ENCODE measurements around the gene OSCAR. TPM values are rescaled to one million over a fixed set of nuclear protein-coding genes. Genes with fewer than 3 reads are reported as not detected.
A peak's percentile ranks its signal among the peaks of the same experiment; 100 is the strongest.

The OSCAR gene
- total and polyA plus RNA-seq, 10 of the 15 experiments (the other 5 are each of a cell fraction or from before 2014, with no cell fraction given) = 0.08 to 0.27 (median 0.10) TPM; not detected in 7

DNA sequence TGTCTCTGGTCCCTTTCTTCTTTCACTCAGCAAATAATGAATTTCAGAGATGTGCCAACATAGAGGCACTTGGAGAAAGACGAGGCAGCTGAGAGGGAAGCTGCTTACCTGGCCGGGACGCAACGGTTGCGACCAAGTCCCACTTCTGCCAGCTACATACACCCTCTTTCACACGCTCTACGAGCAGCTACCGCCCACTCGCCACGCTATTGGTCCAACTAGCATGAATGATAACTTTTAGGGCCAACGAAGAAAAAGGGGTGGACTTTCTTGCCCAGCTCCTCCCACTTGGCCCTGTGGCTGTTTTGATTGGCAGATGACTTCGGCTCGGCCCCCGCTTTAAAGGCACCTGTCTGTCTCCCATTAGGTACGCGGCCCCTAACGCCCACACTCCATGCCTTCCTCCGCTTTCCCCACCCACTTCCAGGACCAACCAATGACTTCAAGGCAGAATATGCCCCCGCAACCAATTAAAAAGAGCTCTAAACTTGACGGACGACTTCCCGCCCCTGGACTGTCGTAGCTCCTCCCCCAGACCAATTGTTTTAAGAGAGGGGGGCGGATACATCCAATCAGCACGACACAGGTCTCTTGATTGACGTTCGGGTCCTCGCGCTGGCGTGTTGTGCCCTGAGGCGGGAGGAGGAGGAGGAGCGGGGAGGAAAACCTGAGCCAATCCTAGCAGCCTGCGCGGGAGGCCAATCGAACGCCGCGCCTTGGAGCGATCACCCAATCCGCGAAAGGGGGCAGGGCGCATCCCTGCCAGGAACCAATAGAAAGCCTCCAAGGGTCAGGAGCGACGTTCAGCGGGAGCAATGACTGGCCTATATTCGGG is 36.5 kb upstream of the OSCAR start (continued):
- TF ChIP-seq, protein P1, sequence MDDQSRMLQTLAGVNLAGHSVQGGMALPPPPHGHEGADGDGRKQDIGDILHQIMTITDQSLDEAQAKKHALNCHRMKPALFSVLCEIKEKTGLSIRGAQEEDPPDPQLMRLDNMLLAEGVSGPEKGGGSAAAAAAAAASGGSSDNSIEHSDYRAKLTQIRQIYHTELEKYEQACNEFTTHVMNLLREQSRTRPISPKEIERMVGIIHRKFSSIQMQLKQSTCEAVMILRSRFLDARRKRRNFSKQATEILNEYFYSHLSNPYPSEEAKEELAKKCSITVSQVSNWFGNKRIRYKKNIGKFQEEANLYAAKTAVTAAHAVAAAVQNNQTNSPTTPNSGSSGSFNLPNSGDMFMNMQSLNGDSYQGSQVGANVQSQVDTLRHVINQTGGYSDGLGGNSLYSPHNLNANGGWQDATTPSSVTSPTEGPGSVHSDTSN (IDR thresholded peaks at IDR 0.05; ENCODE audit: insufficient replicate concordance, low read depth, low read length) = peak; percentile 95
- TF ChIP-seq NR2C1 (IDR thresholded peaks at IDR 0.05) (no peak), SMARCA5 (IDR thresholded peaks at IDR 0.05) (no peak), POLR2A (IDR thresholded peaks at IDR 0.05; ENCODE audit: low read depth, low read length) (peak; percentile 91), HDAC6 (IDR thresholded peaks at IDR 0.05; ENCODE audit: unreplicated experiment) (no peak), HDGF (IDR thresholded peaks at IDR 0.05) (peak; percentile 97), EED (IDR thresholded peaks at IDR 0.05; ENCODE audit: low read depth) (0 out of 2 replicates have a peak, but pooled peaks have one; percentile 25), RAD51 (IDR thresholded peaks at IDR 0.05) (no peak), JUNB (IDR thresholded peaks at IDR 0.05) (no peak), JUND (IDR thresholded peaks at IDR 0.05; ENCODE audit: low read depth, low read length) (no peak), KDM1A (IDR thresholded peaks at IDR 0.05; ENCODE audit: borderline replicate concordance) (no peak), LARP7 (IDR thresholded peaks at IDR 0.05) (no peak), NBN (IDR thresholded peaks at IDR 0.05) (no peak), EZH2 (IDR thresholded peaks at IDR 0.05; ENCODE audit: borderline replicate concordance, control insufficient read depth, low read depth, low read length) (no peak)
- TF ChIP-seq, protein P2, sequence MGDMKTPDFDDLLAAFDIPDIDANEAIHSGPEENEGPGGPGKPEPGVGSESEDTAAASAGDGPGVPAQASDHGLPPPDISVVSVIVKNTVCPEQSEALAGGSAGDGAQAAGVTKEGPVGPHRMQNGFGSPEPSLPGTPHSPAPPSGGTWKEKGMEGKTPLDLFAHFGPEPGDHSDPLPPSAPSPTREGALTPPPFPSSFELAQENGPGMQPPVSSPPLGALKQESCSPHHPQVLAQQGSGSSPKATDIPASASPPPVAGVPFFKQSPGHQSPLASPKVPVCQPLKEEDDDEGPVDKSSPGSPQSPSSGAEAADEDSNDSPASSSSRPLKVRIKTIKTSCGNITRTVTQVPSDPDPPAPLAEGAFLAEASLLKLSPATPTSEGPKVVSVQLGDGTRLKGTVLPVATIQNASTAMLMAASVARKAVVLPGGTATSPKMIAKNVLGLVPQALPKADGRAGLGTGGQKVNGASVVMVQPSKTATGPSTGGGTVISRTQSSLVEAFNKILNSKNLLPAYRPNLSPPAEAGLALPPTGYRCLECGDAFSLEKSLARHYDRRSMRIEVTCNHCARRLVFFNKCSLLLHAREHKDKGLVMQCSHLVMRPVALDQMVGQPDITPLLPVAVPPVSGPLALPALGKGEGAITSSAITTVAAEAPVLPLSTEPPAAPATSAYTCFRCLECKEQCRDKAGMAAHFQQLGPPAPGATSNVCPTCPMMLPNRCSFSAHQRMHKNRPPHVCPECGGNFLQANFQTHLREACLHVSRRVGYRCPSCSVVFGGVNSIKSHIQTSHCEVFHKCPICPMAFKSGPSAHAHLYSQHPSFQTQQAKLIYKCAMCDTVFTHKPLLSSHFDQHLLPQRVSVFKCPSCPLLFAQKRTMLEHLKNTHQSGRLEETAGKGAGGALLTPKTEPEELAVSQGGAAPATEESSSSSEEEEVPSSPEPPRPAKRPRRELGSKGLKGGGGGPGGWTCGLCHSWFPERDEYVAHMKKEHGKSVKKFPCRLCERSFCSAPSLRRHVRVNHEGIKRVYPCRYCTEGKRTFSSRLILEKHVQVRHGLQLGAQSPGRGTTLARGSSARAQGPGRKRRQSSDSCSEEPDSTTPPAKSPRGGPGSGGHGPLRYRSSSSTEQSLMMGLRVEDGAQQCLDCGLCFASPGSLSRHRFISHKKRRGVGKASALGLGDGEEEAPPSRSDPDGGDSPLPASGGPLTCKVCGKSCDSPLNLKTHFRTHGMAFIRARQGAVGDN (IDR thresholded peaks at IDR 0.05) = no peak
- TF ChIP-seq, protein P3, sequence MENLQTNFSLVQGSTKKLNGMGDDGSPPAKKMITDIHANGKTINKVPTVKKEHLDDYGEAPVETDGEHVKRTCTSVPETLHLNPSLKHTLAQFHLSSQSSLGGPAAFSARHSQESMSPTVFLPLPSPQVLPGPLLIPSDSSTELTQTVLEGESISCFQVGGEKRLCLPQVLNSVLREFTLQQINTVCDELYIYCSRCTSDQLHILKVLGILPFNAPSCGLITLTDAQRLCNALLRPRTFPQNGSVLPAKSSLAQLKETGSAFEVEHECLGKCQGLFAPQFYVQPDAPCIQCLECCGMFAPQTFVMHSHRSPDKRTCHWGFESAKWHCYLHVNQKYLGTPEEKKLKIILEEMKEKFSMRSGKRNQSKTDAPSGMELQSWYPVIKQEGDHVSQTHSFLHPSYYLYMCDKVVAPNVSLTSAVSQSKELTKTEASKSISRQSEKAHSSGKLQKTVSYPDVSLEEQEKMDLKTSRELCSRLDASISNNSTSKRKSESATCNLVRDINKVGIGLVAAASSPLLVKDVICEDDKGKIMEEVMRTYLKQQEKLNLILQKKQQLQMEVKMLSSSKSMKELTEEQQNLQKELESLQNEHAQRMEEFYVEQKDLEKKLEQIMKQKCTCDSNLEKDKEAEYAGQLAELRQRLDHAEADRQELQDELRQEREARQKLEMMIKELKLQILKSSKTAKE (IDR thresholded peaks at IDR 0.05; ENCODE audit: low read depth, poor library complexity, severe bottlenecking) = peak; percentile 85
- TF ChIP-seq, protein P4, sequence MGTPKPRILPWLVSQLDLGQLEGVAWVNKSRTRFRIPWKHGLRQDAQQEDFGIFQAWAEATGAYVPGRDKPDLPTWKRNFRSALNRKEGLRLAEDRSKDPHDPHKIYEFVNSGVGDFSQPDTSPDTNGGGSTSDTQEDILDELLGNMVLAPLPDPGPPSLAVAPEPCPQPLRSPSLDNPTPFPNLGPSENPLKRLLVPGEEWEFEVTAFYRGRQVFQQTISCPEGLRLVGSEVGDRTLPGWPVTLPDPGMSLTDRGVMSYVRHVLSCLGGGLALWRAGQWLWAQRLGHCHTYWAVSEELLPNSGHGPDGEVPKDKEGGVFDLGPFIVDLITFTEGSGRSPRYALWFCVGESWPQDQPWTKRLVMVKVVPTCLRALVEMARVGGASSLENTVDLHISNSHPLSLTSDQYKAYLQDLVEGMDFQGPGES (IDR thresholded peaks at IDR 0.05) = peak; percentile 99
- TF ChIP-seq, protein P5, sequence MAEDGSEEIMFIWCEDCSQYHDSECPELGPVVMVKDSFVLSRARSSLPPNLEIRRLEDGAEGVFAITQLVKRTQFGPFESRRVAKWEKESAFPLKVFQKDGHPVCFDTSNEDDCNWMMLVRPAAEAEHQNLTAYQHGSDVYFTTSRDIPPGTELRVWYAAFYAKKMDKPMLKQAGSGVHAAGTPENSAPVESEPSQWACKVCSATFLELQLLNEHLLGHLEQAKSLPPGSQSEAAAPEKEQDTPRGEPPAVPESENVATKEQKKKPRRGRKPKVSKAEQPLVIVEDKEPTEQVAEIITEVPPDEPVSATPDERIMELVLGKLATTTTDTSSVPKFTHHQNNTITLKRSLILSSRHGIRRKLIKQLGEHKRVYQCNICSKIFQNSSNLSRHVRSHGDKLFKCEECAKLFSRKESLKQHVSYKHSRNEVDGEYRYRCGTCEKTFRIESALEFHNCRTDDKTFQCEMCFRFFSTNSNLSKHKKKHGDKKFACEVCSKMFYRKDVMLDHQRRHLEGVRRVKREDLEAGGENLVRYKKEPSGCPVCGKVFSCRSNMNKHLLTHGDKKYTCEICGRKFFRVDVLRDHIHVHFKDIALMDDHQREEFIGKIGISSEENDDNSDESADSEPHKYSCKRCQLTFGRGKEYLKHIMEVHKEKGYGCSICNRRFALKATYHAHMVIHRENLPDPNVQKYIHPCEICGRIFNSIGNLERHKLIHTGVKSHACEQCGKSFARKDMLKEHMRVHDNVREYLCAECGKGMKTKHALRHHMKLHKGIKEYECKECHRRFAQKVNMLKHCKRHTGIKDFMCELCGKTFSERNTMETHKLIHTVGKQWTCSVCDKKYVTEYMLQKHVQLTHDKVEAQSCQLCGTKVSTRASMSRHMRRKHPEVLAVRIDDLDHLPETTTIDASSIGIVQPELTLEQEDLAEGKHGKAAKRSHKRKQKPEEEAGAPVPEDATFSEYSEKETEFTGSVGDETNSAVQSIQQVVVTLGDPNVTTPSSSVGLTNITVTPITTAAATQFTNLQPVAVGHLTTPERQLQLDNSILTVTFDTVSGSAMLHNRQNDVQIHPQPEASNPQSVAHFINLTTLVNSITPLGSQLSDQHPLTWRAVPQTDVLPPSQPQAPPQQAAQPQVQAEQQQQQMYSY (CRISPR knock-in tag; IDR thresholded peaks at IDR 0.05) = no peak
